Osteoblast (primary cell): ENCODE data around the gene STK11. TPM values are rescaled to one million over a fixed set of nuclear protein-coding genes. Genes with fewer than 3 reads are reported as not detected.
A peak's percentile ranks its signal among the peaks of the same experiment; 100 is the strongest.

Experiments
- DNase-seq: peaks from one replicate; pipeline ENCODE4 v3.0.0; 2011; ENCODE audit warnings: low spot score, mixed read lengths; ENCODE audit not compliant: insufficient read length; ENCODE audit errors: missing footprints
- H2AFZ ChIP-seq: 2 replicates; pipeline ENCODE4 v1.6.0; 2011; ENCODE audit warnings: mild to moderate bottlenecking, low read length
- H3K27ac ChIP-seq: 2 replicates; pipeline ENCODE4 v1.5.1; 2011; ENCODE audit warnings: mild to moderate bottlenecking, low read depth, low read length, moderate library complexity
- H3K27me3 ChIP-seq: 2 replicates; pipeline ENCODE4 v1.6.0; 2012; ENCODE audit warnings: mild to moderate bottlenecking, control low read depth, inconsistent platforms, low read length, moderate library complexity; ENCODE audit not compliant: insufficient read depth
- H3K36me3 ChIP-seq: 2 replicates; pipeline ENCODE4 v1.5.1; 2011; ENCODE audit warnings: mild to moderate bottlenecking, low read length, control low read depth, moderate library complexity; ENCODE audit not compliant: insufficient read depth
- H3K4me1 ChIP-seq: 2 replicates; pipeline ENCODE4 v1.5.1; 2011; ENCODE audit warnings: mild to moderate bottlenecking, low read length, control low read depth, moderate library complexity; ENCODE audit not compliant: insufficient read depth
- H3K4me2 ChIP-seq: 2 replicates; pipeline ENCODE4 v1.6.0; 2011; ENCODE audit warnings: mild to moderate bottlenecking, low read length; ENCODE audit not compliant: insufficient read depth
- H3K4me3 ChIP-seq: fragments of 200-600 bp; sonication (generic); 3 replicates; pipeline ENCODE4 v1.5.1; 2012; ENCODE audit warnings: mild to moderate bottlenecking, low read length, inconsistent platforms; ENCODE audit not compliant: insufficient read depth
- H3K79me2 ChIP-seq: 2 replicates; pipeline ENCODE4 v1.6.0; 2012; ENCODE audit warnings: mild to moderate bottlenecking, low read length, control low read depth, inconsistent platforms; ENCODE audit not compliant: insufficient read depth
- H3K9me3 ChIP-seq: 2 replicates; pipeline ENCODE4 v1.5.1; 2011; ENCODE audit warnings: low read depth, low read length, control low read depth
- H4K20me1 ChIP-seq: 2 replicates; pipeline ENCODE4 v1.6.0; 2012; ENCODE audit warnings: mild to moderate bottlenecking, low read length, control low read depth; ENCODE audit not compliant: insufficient read depth
- total RNA-seq: library from RNA; depleted of rRNA; stranded (reverse); fragments of >200 nt; gene quantifications from 2 replicates; pipeline ENCODE4 v1.2.3, GENCODE V29; 2012
- TF ChIP-seq, protein P1 (sequence below): IDR thresholded peaks from 2 replicates; pipeline ENCODE4 v1.5.1; 2011; ENCODE audit warnings: mild to moderate bottlenecking, low read depth, low read length, moderate library complexity; ENCODE audit errors: extremely low read depth

STK11 gene
- total RNA-seq, 1 donor = 100 TPM

DNA sequence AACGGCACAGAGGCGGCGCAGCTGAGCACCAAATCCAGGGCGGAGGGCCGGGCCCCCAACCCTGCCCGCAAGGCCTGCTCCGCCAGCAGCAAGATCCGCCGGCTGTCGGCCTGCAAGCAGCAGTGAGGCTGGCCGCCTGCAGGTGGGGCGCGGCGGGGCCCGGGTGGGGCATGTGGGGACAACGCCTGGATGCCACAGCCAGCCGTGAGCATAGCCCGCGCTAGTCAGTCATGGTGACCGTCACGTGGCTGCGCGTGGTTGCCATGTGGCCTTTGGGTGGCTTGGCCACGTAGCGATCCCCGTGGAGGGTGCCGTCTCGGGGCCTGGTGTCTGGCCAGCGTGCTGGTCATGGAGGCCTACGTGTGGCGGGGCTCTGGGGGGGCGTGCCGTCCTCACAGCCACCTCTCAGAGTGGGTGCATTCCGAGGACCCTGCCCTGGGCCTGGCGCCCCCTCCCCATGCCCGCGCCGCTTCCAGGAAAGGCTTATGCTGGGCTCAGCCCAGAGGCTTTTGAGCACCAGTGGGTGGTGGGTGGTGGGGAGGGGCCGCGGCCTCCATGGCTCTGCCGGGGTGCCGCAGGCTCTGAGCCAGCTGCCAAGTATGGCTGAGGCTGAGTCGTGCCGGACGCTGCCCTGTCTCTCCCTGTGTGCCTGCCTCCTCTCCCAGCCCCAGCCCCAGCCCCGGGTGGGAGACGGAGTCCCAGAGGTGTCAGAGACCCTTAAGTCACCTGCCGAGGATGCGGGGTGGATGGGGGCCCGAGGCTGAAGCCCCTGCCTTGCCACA is 21.1 kb downstream of the STK11 start:
- peaks cover 13% of the 10 kb centered on the region for H3K36me3 ChIP-seq
- H4K20me1 ChIP-seq = peaks cover 20% of the 10 kb centered on the region
- H3K79me2 ChIP-seq = peaks cover 11% of the 10 kb centered on the region
- no peaks in the 10 kb centered on the region for H3K4me1 ChIP-seq
- peak; percentile 88 for DNase-seq
- no peak overlapping the region for H3K4me3 ChIP-seq
- no peak overlapping the region for H3K4me2 ChIP-seq
- no peaks in the 10 kb centered on the region for H3K9me3 ChIP-seq
- H2AFZ ChIP-seq = no peak overlapping the region
- H3K27ac ChIP-seq = no peak overlapping the region
- H3K27me3 ChIP-seq = no peaks in the 10 kb centered on the region
- TF ChIP-seq, protein P1, sequence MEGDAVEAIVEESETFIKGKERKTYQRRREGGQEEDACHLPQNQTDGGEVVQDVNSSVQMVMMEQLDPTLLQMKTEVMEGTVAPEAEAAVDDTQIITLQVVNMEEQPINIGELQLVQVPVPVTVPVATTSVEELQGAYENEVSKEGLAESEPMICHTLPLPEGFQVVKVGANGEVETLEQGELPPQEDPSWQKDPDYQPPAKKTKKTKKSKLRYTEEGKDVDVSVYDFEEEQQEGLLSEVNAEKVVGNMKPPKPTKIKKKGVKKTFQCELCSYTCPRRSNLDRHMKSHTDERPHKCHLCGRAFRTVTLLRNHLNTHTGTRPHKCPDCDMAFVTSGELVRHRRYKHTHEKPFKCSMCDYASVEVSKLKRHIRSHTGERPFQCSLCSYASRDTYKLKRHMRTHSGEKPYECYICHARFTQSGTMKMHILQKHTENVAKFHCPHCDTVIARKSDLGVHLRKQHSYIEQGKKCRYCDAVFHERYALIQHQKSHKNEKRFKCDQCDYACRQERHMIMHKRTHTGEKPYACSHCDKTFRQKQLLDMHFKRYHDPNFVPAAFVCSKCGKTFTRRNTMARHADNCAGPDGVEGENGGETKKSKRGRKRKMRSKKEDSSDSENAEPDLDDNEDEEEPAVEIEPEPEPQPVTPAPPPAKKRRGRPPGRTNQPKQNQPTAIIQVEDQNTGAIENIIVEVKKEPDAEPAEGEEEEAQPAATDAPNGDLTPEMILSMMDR = no peak

GRCh38 chr19:1227304-1228054 is 21.9 kb downstream of the STK11 start:
- H4K20me1 ChIP-seq = peaks cover 18% of the 10 kb centered on the region
- H3K36me3 ChIP-seq = peaks cover 13% of the 10 kb centered on the region
- peaks cover 5% of the 10 kb centered on the region for H3K79me2 ChIP-seq
- DNase-seq = peak; percentile 91
- H3K27me3 ChIP-seq = no peaks in the 10 kb centered on the region
- H3K4me2 ChIP-seq = no peak overlapping the region
- H3K9me3 ChIP-seq = no peaks in the 10 kb centered on the region
- no peak overlapping the region for H2AFZ ChIP-seq
- TF ChIP-seq, protein P1 = no peak
- H3K27ac ChIP-seq = no peak overlapping the region
- H3K4me3 ChIP-seq = no peak overlapping the region
- no peaks in the 10 kb centered on the region for H3K4me1 ChIP-seq

GRCh38 chr19:1228161-1228957 is 22.8 kb downstream of the STK11 start:
- TF ChIP-seq, protein P1 = no peak
- Histone ChIP-seq H3K9me3 (no peaks in the 10 kb centered on the region), H3K36me3 (peaks cover 5% of the 10 kb centered on the region), H3K4me1 (no peaks in the 10 kb centered on the region), H3K27me3 (no peaks in the 10 kb centered on the region), H2AFZ (no peak overlapping the region), H3K4me2 (no peak overlapping the region), H4K20me1 (peaks cover 11% of the 10 kb centered on the region), H3K4me3 (no peak overlapping the region), H3K27ac (no peak overlapping the region), H3K79me2 (no peaks in the 10 kb centered on the region)
- DNase-seq = no peak
